Natural killer cell (primary cell): ENCODE data around the gene NOL4L. TPM values are rescaled to one million over a fixed set of nuclear protein-coding genes. Genes with fewer than 3 reads are reported as not detected.
A peak's percentile ranks its signal among the peaks of the same experiment; 100 is the strongest.

ENCODE experiments used
- ATAC-seq, 3 donors: fragments of 150-1000 bp in 2 of 3; fragments of 200-7000 bp in 1 of 3; cut with Tn5 transposase; 1 replicate in 1 of 3; 2 replicates in 2 of 3; pipeline ENCODE4 v1.10.0; 2021; ENCODE audit warnings: mild to moderate bottlenecking in 2 of 3, moderate library complexity in 2 of 3
- DNase-seq, 2 donors: peaks; one replicate each; pipeline versions ENCODE4 v3.0.0 to v3.0.0-alpha.2; 2013 to 2021; ENCODE audit warnings: mixed read lengths in 1 of 2
- H3K27ac ChIP-seq: one replicate; pipeline ENCODE4 v1.5.1; 2013; ENCODE audit warnings: mild to moderate bottlenecking, low read length
- H3K27me3 ChIP-seq: one replicate; pipeline ENCODE4 v1.6.1; 2013; ENCODE audit warnings: low read length; ENCODE audit not compliant: control insufficient read depth, insufficient read depth
- H3K36me3 ChIP-seq: one replicate; pipeline ENCODE4 v1.6.1; 2013; ENCODE audit warnings: low read length; ENCODE audit not compliant: control insufficient read depth, insufficient read depth
- H3K4me1 ChIP-seq: one replicate; pipeline ENCODE4 v1.6.1; 2013; ENCODE audit warnings: low read length; ENCODE audit not compliant: control insufficient read depth, insufficient read depth
- H3K4me3 ChIP-seq: one replicate; pipeline ENCODE4 v1.5.1; 2013; ENCODE audit warnings: low read length
- H3K9me3 ChIP-seq: one replicate; pipeline ENCODE4 v1.6.1; 2013; ENCODE audit warnings: low read length; ENCODE audit not compliant: control insufficient read depth, insufficient read depth
- H3K27ac Mint-ChIP-seq, 2 donors: one replicate each; pipeline ENCODE4 v1.8.0; 2022; ENCODE audit warnings: mild to moderate bottlenecking in 2 of 2, mixed read lengths in 2 of 2, moderate library complexity in 1 of 2
- H3K27me3 Mint-ChIP-seq, 2 donors: one replicate each; pipeline ENCODE4 v1.8.0; 2022; ENCODE audit warnings: low read depth in 2 of 2, mixed read lengths in 2 of 2
- H3K36me3 Mint-ChIP-seq: one replicate; pipeline ENCODE4 v1.8.0; 2022; ENCODE audit warnings: mixed read lengths
- H3K4me1 Mint-ChIP-seq, 2 donors: one replicate each; pipeline ENCODE4 v1.8.0; 2022; ENCODE audit warnings: mixed read lengths in 2 of 2
- H3K4me3 Mint-ChIP-seq: one replicate; pipeline ENCODE4 v1.8.0; 2022; ENCODE audit warnings: mild to moderate bottlenecking, moderate library complexity, mixed read lengths
- H3K9me3 Mint-ChIP-seq, 2 donors: one replicate each; pipeline ENCODE4 v1.8.0; 2022; ENCODE audit warnings: mixed read lengths in 2 of 2
- CTCF ChIP-seq: fragments of 200-600 bp; IDR thresholded peaks from one replicate; pipeline ENCODE4 v1.8.0; 2022; ENCODE audit warnings: antibody characterized with exemption
- WGBS: methylation state at CpG from one replicate; pipeline ENCODE4 v1.1.7; 2013; ENCODE audit warnings: missing lambda C conversion rate; ENCODE audit not compliant: insufficient coverage; 5-methylcytosine and 5-hydroxymethylcytosine counted together
- intact Hi-C: fragments of 100-400 bp; cut with micrococcal nuclease; formaldehyde crosslinking; loops from one replicate; pipeline ENCODE4 v1.14.2; 2022
- total RNA-seq, 4 donors: library from RNA; stranded (reverse); fragments of 120-200 nt in 1 of 4; gene quantifications; one replicate each; pipeline versions ENCODE4 v1.2.3 to v1.2.4, GENCODE V29; 2013 to 2022

The NOL4L gene
- total RNA-seq, 3 donors from 2014 or later (not counting 1 experiment from before 2014, with no cell fraction given): 101 to 136 (median 114) TPM

- no peak overlapping the region for H3K4me3 Mint-ChIP-seq
- Histone ChIP-seq H3K36me3 (peaks cover 42% of the 10 kb centered on the region), H3K4me3 (no peak overlapping the region), H3K9me3 (no peaks in the 10 kb centered on the region), H3K27me3 (no peaks in the 10 kb centered on the region), H3K27ac (no peak overlapping the region), H3K4me1 (peaks cover 13% of the 10 kb centered on the region)
- intact Hi-C loops: no loop called here
- no peak for TF ChIP-seq CTCF
- peak overlapping the region; percentile 41 to 61 for H3K27ac Mint-ChIP-seq
- H3K4me1 Mint-ChIP-seq: peaks cover 38 to 43% of the 10 kb centered on the region in 2 donors
- WGBS: 84% methylated on average over 6 of the region's 6 CpGs
- H3K9me3 Mint-ChIP-seq: no peaks in the 10 kb centered on the region
- H3K36me3 Mint-ChIP-seq: no peaks in the 10 kb centered on the region
- ATAC-seq (no peak), DNase-seq (no peak)
- H3K27me3 Mint-ChIP-seq: no peaks in the 10 kb centered on the region
These were observed 144.9 kb downstream of the NOL4L start for GRCh38 chr20:32440069-32440757.

- TF ChIP-seq CTCF: no peak
- Histone ChIP-seq H3K36me3 (peaks cover 47% of the 10 kb centered on the region), H3K27ac (no peak overlapping the region), H3K9me3 (no peaks in the 10 kb centered on the region), H3K27me3 (no peaks in the 10 kb centered on the region), H3K4me3 (no peak overlapping the region), H3K4me1 (peaks cover 13% of the 10 kb centered on the region)
- intact Hi-C loops: no loop called here
- Mint-ChIP-seq H3K27ac (peak overlapping the region; percentile 14 to 61), H3K36me3 (peaks cover under 1% of the 10 kb centered on the region), H3K9me3 (no peaks in the 10 kb centered on the region), H3K4me3 (no peak overlapping the region), H3K27me3 (no peaks in the 10 kb centered on the region), H3K4me1 (peaks cover 37 to 39% of the 10 kb centered on the region in 2 donors)
- DNase-seq (no peak), ATAC-seq (peak; percentile 36 to 80 (median 79))
- WGBS: 45% methylated on average over 11 of the region's 11 CpGs
These were observed 145.9 kb downstream of the NOL4L start for GRCh38 chr20:32439132-32439829.

- peaks cover 9% of the 10 kb centered on the region for H3K36me3 Mint-ChIP-seq
- peak overlapping the region; percentile 14 to 61 for H3K27ac Mint-ChIP-seq
- no peaks in the 10 kb centered on the region for H3K9me3 ChIP-seq
- no peak for TF ChIP-seq CTCF
- DNase-seq (no peak), ATAC-seq (no peak)
- 95% methylated on average over 8 of the region's 8 CpGs for WGBS
- intact Hi-C loops: no loop called here
- peaks cover 32 to 33% of the 10 kb centered on the region in 2 donors for H3K4me1 Mint-ChIP-seq
- H3K4me1 ChIP-seq: peaks cover 13% of the 10 kb centered on the region
- peaks cover 56% of the 10 kb centered on the region for H3K36me3 ChIP-seq
- no peaks in the 10 kb centered on the region for H3K27me3 ChIP-seq
- no peaks in the 10 kb centered on the region for H3K9me3 Mint-ChIP-seq
- no peak overlapping the region for H3K4me3 ChIP-seq
- H3K27ac ChIP-seq: no peak overlapping the region
- no peaks in the 10 kb centered on the region for H3K27me3 Mint-ChIP-seq
- no peak overlapping the region for H3K4me3 Mint-ChIP-seq
These were observed 146.7 kb downstream of the NOL4L start for GRCh38 chr20:32438331-32438858.
